Adipose tissue (tissue), 3 donors: ENCODE measurements around the gene IQCE. TPM values are rescaled to one million over a fixed set of nuclear protein-coding genes. Genes with fewer than 3 reads are reported as not detected.
"Not testable (repeated sequence)": the region's sequence is repeated elsewhere in the genome, so short reads cannot be mapped to it uniquely, and the experiment has no call there.

ENCODE experiments used
- H3K27ac ChIP-seq: one replicate; pipeline ENCODE4 v1.5.1; 2013; ENCODE audit warnings: low read depth, low read length
- WGBS, 3 donors: extraction: QIAGEN DNeasy Blood & Tissue Kit; methylation state at CpG; one replicate each; pipeline ENCODE4 v1.1.7; 2013; 5-methylcytosine and 5-hydroxymethylcytosine counted together
- polyA plus RNA-seq, 3 donors: library from polyadenylated mRNA; stranded (reverse); fragments of 200-250 nt; gene quantifications; one replicate each; pipeline ENCODE4 v1.2.3, GENCODE V29; 2013
- donor health status: healthy with polysubstance abuse.
- donor health status: Bipolar disorder and iron deficiency.
- donor health status: healthy.

The IQCE gene
- polyA plus RNA-seq, 3 donors: 4.3 to 8.7 (median 5.4) TPM

DNA sequence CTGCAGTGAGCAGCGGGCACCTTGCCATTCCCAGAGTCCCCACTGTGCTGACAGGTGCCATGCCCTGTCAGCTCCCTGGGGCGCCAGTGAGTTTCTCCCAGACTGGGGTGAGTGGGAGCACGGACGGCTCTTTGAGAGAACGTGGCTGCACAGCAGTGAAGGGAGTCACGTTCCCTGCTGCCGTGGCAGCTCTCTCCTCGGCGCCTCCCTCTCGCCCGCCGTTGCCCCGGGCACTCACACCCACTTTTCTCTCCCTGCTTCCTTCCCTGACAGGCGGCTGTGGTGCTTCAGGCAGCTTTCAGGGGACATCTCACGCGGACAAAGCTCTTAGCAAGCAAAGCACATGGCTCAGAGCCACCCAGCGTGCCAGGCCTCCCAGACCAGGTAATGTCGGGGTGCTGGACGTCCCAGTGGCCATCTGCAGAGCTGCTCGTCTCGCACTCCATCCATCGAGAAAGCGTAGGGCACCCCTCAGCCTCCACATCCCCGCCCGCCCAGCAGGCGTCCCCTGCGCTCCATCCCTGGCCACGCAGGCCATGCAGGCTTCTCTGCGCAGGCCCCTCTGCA lies 45.9 kb downstream of the IQCE start:
- WGBS, 3 donors: 93 to 99% (median 95%) methylated on average over 27 to 29 of the region's 29 CpGs
- H3K27ac ChIP-seq: no peak overlapping the region

DNA sequence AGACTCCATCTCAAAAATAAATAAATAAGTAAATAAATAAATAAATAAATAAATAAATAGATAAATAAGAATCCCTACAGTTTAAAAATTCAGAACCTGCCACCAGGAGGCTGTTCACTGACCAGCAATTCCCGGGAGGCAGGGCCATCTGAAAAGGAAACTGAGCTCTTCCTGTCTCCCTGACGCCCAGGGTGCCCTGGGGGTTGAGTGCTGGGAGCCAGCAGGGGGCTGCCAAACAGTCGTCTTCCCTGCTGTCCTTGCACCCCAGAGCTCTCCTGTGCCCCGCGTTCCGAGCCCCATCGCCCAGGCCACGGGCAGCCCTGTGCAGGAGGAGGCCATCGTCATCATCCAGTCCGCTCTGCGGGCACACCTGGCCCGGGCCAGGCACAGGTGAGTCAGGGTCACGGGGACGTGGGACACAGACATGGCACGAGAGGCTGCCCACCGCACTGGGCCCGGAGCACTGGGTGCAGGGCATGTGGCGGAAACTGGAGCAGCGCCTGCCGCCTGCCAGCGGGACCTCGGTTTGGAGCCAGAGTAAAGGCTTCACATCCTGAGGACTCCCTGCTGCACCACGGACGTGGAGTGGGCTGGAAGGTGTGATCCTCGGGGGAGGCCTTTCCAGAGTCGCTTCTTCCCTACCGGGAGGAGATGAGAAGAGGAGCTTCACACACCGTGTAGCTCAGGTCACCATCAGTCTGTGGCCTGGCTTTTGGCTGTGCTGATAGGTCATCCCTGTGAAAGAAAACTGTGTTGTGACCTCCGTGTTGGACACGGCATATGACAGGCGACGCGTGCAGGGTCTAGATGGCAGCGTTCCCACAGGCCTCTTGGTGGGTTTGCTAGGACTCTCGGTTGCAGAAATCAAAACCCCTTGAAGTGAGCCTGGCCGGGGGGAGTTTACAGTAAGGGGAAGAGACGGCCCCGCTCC lies 47.1 kb downstream of the IQCE start:
- no peak overlapping the region for H3K27ac ChIP-seq
- 88 to 91% (median 88%) methylated on average over 38 of the region's 38 CpGs for WGBS, 3 donors

DNA sequence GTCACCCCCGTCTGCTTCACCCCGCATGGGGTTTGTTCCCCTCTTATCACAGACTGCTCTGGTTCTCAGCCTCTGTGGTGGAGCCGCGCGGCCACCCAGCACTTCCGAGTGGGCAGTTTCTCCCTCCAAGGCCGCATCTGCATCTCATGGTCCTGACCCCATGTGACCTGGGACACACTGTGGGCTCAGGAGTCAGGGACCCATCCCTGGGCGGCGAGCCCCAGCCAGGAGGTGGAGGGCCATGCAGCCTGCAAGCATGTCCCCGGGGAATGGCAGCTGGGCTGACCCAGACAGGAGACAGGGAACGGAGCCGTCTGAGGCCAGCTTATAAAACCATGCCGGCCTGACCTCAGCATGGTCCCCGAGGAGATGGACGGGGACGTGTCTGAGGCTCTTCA lies 47.8 kb downstream of the IQCE start:
- WGBS, 3 donors: 71 to 86% (median 79%) methylated on average over 16 of the region's 16 CpGs
- no peak overlapping the region for H3K27ac ChIP-seq

DNA sequence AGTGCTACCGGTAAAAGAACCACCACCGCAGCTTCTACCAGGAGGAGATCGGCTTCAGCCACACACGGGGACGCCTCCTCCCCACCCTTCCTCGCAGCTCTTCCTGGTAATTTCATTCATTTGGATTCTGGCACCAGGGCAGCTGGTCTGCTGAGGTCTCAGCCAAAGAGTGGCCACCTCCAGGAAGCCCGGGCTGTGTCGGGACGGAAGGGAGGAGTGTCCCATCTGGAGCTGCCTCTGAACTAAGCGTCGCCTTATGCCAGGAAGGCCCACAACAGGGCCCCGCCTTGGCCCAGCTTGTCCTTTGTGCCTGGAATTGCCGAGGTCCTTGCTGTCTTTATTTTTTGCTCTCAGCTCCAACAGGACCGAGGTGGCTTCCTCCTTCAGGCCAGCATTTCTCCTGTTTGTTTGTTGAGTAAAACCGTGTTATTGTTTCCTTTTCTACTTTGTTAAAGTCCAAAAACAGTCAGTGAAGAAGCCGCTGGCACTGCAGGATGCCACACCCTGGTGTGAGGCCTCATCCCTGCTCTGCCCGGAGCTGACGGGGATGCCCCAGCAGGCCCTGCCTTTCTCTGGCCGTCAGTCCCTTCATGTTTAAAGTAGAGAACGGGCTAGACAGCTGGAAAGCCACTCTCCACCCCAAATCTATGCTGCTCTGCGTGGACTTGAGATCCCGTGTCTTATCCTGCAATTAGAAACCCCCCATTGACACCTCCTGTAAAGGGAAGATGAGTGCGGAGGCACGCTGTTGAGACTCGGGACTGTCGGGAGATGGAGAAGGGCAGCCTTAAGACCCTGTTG lies 48.5 kb downstream of the IQCE start:
- H3K27ac ChIP-seq: peak overlapping the region; percentile 71
- 42 to 77% (median 57%) methylated on average over 26 of the region's 26 CpGs for WGBS, 3 donors

DNA sequence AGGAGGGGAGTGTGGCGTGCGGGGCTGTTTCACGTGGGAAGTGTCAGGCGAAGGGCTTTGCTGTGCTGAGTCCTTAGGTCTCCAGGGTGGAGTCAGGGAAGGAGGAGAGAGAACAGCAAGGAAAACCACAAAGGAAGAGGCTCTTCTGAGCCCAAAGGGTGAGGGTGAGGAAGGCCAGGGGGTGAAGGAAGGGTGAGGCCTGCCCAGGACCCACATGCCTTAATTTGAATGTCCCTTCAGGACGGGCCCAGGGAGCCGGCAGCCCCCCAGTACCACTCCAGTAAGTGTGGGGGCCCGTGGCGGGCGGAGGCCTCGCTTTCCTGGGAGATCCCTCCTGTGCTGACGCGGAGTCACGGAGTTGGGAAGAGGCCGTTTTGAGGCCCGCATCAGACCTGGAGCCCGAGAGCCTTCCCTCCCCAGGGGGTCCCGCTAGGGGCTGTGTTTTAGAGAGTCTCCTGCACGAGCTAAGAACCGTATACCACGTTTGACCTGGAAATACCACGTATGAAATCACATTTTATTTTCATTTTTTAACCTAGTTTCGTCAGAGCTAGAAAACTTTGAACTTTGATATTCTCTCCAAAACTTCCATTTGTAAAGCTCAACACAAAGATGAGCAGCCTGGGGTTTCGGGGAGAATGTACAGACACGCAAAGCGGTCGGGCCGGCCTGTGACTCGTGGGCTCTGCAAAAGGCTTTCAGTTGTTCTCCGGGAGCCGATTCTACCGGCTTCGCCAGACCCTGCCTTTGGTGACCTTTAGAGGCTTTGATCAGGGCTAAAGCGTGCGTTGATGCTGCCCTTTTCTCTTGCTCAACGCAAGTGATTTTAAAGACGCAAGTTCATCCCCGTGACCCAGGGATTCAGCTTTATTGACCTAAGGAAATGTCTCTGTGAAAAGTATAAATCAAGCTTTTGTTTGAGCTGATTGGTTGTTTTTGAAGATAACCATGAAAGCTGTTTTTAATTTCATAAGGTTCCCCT lies 49.4 kb downstream of the IQCE start:
- WGBS, 3 donors: 70 to 83% (median 72%) methylated on average over 36 to 37 of the region's 37 CpGs
- H3K27ac ChIP-seq: peak overlapping the region; percentile 71

DNA sequence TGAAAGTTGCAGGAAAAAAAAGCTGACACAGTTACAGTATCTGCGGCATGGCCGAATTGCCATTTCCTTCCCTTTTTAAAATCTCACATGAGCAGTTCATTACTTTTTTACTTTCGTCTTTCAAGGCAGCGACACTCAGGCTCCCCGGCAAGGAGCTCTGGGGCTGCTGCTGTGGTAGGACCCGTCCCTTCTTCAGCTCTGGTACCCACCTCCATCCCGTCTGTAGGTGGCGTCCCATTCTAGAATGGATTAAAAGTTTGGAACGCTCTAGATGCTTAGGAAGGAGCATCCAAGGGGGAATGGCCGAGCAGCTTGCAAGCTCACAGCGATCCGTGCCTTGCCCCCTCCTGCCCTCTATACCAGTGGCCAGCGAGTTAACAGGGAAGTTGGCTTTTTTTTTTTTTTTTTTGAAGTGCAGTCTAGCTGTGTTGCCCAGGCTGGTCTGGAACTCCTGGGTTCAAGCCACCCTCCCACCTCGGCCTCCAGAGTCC lies 50.2 kb downstream of the IQCE start:
- H3K27ac ChIP-seq: no peak overlapping the region
- 44 to 74% (median 48%) methylated on average over 14 of the region's 14 CpGs for WGBS, 3 donors

DNA sequence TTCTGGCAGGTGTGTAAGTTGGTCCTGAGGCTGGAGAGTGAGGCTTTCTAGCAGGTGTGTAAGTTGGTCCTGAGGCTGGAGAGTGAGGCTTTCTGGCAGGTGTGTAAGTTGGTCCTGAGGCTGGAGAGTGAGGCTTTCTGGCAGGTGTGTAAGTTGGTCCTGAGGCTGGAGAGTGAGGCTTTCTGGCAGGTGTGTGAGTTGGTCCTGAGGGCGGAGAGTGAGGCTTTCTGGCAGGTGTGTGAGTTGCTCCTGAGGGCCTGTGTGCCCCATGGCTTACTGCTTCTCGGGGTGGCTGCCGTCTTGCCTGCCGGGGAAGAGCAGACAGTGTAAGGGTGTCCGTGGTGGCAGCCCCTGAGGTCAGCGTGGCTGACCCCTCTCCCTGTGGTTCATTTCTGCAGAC lies 50.9 kb downstream of the IQCE start:
- not testable (repeated sequence) for H3K27ac ChIP-seq
- 94 to 97% (median 94%) methylated on average over 6 of the region's 6 CpGs for WGBS, 3 donors

DNA sequence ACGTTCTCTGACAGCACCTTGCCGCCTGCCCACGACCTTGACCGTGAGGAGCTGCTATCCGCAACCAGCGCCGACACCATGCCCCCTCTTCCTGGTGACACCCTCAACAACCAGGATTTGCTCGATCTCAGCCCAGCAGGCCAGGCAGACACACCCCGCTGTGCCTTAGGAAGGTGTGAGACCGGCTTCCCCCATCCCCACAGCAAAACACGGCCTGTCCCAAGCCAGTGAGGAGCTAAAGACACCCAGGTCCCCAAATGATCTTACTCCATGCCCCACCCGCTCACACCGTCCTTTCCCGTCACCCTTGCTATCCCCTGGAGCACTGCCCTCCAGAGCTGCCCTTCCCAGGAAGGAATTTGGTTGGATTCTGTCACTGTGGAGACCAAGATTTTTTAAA lies 51.7 kb downstream of the IQCE start:
- H3K27ac ChIP-seq: no peak overlapping the region
- 88 to 95% (median 92%) methylated on average over 14 of the region's 14 CpGs for WGBS, 3 donors

DNA sequence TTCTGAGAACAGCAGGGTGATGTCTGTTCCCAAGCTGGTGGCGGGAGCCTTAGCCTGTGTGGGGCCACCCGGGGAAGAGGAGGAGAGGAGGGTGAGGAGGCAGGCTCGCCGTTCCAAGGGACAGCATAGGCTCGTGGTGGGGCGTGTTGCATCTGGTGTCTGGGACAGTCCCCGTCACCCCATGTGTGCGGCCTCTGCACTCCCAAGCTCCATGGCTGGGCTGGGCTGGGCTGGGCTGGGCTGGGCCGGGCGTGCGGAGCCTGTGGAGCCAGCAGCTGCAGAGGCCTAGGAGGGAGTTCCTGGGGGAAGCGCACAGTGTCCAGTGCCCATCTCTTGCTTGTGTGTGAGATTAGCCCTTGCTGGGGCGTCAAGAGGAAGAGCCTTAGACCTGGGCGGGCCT lies 52.1 kb downstream of the IQCE start:
- H3K27ac ChIP-seq: no peak overlapping the region
- WGBS, 3 donors: 78 to 88% (median 79%) methylated on average over 14 of the region's 14 CpGs

DNA sequence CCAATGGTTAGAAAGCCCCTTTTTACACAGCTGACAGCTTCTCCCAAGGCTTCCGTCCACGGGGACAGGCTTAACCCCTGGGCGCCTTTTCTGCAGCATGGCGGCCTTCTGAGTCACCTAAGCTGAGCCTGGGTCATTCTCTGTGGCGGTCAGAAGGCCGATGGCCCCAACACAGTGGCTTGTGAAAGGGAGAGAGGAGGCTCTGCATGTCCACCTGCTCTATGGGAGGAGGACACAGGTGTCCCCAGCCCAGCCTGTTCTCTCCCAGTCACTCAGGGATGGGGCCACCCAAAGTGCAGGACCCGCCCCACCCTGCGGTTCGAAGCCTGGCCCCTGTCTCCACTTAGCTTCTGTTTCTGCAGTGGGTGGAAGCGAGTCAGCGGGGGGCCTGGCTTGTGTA lies 52.6 kb downstream of the IQCE start:
- 86 to 93% (median 92%) methylated on average over 10 to 11 of the region's 11 CpGs for WGBS, 3 donors
- H3K27ac ChIP-seq: no peak overlapping the region

DNA sequence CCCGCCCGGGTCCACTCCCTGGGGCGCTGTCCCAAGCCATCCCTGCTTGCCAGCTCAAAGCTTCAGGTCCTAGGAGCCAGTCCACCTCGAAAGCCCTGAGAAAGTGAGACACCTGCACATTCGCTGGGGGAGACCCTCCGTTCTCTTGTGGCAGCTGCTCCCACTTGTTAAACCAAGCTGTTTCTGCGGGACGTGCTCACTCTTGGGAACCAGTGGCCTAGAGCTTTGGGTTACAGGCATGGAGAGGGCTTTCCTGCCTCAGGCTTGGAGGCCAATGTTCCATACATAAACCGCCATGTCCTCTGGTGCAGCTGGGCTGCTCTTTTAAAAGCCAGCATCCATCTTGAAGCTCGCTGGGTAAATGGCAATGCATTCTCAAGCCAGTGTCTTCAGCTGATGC lies 53.1 kb downstream of the IQCE start:
- WGBS, 3 donors: 90 to 97% (median 97%) methylated on average over 10 of the region's 10 CpGs
- H3K27ac ChIP-seq: no peak overlapping the region

DNA sequence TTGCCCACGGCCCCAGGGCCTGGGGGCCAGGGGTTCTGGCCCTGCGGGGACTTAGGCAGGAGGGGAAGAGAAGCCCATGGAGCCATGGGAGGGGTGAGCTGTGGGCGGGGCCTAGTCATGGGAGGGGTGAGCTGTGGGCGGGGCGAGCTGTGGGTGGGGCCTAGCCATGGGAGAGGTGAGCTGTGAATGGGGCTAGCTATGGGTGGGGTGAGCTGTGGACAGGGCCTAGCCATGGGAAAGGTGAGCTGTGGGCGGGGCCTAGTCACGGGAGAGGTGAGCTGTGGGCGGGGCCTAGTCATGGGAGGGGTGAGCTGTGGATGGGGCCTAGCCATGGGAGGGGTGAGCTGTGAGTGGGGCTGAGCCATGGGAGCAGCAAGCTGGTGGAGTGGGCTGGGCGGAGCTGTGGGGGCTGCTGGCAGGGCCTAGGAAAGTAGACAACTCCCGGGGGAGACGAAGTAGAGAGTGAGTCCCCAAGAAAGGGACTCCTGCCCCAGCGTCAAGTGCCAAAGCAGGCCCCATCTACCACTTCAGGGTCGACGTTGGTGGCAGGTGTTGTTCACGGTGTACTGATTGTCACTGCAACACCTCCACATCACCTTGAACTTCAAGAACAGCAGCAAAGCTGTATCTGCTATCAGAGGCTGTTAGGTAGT lies 53.8 kb downstream of the IQCE start:
- WGBS, 3 donors: 80 to 88% (median 87%) methylated on average over 13 to 15 of the region's 15 CpGs
- no peak overlapping the region for H3K27ac ChIP-seq

DNA sequence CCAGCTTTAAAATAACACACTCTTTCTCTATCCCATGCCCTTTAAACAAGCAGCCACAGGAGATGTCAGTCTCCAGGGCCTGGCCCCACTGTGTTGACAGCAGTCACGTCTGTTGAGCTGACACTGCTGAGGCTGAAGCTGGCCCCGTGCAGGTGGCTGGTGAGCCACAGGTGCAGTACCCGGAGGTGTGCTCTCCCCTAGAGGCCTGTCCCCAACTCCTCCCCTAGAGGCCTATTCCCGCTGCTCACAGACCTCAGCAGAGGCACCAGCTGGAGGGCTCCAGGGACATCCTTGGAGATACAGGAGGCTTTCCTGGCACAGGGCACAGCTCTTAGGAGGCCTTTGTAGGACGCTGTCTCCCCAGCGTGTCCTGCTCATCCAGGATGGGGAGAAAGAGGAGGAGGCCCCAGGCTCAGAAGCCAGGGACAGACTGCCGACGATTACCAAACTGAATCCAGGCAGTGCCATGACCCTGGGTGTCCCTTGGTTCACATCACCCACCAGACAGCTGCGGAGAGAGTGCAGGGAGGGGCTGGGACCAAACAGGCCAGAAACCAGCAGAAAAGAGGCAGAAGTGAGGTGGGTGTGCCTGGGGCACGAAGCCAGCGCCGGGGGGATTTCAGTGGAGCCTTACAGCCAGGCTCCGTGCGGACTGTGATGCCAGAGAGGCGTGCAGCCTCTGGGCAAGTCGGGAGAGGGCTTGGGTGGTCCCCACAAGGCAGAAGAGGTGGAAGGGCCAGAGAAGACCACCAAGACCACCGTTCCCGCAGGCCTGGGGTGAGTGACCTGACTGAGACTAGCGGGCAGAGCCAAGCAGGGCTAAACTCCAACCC lies 54.5 kb downstream of the IQCE start:
- H3K27ac ChIP-seq: no peak overlapping the region
- 78 to 82% (median 82%) methylated on average over 19 of the region's 19 CpGs for WGBS, 3 donors

DNA sequence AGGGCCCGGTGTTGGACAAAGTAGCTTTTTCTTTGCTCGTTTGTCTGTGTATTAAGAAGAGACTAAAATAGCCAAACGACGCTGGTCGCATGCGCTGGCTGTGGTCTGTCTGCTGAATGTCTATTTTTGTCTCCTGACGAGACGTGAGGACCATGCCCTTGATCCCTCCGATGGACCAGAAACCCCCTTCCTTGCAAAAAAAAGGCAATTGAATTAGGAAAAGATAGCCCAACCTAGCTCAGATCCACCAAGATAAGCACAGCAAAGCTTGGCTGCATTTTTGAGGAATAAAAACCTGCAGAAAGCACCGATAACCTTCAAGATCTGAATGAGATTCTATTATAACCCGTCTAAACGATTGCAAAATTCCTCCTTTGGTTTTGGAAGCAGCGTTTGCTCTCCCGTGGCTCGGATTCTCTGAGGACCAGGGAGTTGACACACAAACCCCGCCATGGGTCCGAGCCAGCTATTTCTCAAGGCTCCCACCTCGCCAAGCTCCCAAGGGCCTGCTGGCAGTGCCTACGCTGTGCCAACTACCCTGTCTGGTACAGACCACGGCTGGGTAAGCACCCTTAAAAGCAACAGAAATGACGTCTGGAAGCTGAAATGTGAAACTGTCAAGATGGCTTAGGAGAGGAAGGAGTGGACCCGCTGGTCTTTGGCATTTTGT lies 55.3 kb downstream of the IQCE start:
- 40 to 63% (median 43%) methylated on average over 22 of the region's 22 CpGs for WGBS, 3 donors

DNA sequence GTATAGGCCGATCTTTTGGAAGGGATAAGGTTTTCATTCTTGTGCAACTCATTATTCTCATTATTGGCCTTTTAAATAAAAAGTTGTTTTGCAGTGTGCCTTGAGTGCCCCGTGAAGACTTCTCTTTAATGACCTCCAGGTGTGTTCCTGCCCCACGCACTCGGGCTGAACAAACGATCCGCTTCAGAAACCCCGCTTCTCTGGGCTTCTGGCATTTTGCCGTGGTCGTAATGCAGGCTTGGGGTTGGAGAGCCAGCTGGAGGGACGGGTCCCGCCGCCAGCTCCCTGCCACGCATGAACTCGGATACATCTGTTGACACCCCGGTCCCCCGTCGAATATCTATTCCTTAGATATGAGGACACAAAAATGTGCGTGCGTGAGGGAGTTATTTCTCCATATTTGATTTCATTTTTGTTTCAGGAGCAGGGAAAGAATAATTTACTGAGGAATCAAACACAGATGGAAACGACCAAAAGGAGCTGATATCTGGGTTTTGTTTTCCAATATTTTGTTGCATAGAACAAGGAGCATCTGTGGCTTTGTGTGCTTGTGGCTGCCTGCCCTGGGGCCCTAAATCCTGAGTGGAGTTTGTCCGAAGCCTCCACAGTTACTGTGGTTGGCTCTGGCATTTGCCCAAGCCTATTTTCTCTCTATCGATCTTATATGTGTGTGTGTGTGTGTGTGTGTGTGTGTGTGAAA lies 56.0 kb downstream of the IQCE start:
- no peak overlapping the region for H3K27ac ChIP-seq
- 49 to 71% (median 66%) methylated on average over 22 of the region's 22 CpGs for WGBS, 3 donors

More for the DNA sequence above, 55.3 kb downstream of the IQCE start:
- no peak overlapping the region for H3K27ac ChIP-seq
